ENCODE results near the gene EQTN. TPM values are rescaled to one million over a fixed set of nuclear protein-coding genes. Genes with fewer than 3 reads are reported as not detected.

EQTN gene
- total and polyA plus RNA-seq, 2 of the 8 experiments (the other 6 are each of a cell fraction or from before 2014, with no cell fraction given) = 0.23 TPM; not detected in 1

GRCh38 chr9:27337833-27338526, 41.0 kb upstream of the EQTN start (continued):
- TF ChIP-seq CHD7 (IDR thresholded peaks at IDR 0.05; ENCODE audit: insufficient replicate concordance, low read length) (no peak), JUND (IDR thresholded peaks at IDR 0.05; ENCODE audit: low read length) (no peak), SIN3A (conservative IDR thresholded peaks at IDR 0.05 in 1 of 2, IDR thresholded peaks at IDR 0.05 in 1 of 2; ENCODE audit: low read depth in 1 of 2, low read length in 2 of 2) (no peak), YY1 (IDR thresholded peaks at IDR 0.05; ENCODE audit: low read depth, low read length) (no peak), SP4 (IDR thresholded peaks at IDR 0.05; ENCODE audit: low read length) (no peak)

Data from H1 (cell line).